ENCODE data around the gene DACT3. TPM values are rescaled to one million over a fixed set of nuclear protein-coding genes. Genes with fewer than 3 reads are reported as not detected.

The DACT3 gene
- total RNA-seq, 1 experiment from 2014 or later, result not detected

GRCh38 chr19:46600384-46601317, 60.3 kb downstream of the DACT3 start:
- peak; percentile 91 for DNase-seq (ENCODE audit: extremely low read depth, low read depth)

GRCh38 chr19:46599716-46600373, 61.1 kb downstream of the DACT3 start:
- no peak for DNase-seq (ENCODE audit: extremely low read depth, low read depth)

DNA sequence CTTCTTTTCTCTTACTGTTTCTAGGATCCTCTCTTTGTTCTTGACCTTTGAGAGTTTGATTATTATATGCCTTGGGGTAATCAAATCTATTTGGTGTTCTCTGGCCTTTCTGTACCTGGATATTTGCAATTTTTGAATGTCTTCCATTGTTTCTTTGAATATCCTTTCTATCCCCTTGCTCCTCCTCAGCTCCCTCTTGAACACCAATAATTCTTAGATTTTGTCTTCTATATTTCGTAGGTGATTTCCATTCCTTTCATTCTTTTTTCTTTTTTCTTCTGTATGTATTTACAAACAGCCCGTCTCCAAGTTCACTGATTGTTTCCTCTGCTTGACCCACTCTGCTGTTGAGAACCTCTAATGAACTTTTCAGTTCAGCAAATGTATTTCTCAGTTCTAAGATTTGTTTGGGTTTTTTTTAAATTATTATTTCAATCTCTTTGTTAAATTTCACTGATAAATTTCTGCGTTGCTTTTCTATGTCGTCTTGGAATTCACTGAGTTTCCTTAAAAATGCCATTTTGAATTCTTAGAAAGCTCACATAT, 62.5 kb downstream of the DACT3 start:
- no peak for DNase-seq (ENCODE audit: extremely low read depth, low read depth)

Small RNA genes within 50 kb of the gene (small RNA-seq; reads per million reads assigned to genes)
- gene MIR320E (0 to 0.06 reads per million in 2 experiments), gene RN7SL364P (0.56 to 11.8 reads per million in 2 experiments)

Other genes starting within 250 kb of the DACT3 start
- not detected in 2 replicates for gene CCDC8, start 247.6 kb downstream of the DACT3 start, total RNA-seq (2014; rRNA removed; shearing (Covaris generic))
- gene PNMA8C, start 232.2 kb downstream of the DACT3 start, total RNA-seq (2014; rRNA removed; shearing (Covaris generic)), result not detected in 2 replicates
- not detected in 2 replicates for gene PNMA8A, start 189.6 kb downstream of the DACT3 start, total RNA-seq (2014; rRNA removed; shearing (Covaris generic))
- gene PNMA8B, start 165.3 kb downstream of the DACT3 start, total RNA-seq (2014; rRNA removed; shearing (Covaris generic)), result not detected in 2 replicates
- 47.1 and 53.8 TPM in 2 replicates for gene CALM3, start 59.9 kb downstream of the DACT3 start, total RNA-seq (2014; rRNA removed; shearing (Covaris generic))
- gene PTGIR, start 36.1 kb downstream of the DACT3 start, total RNA-seq (2014; rRNA removed; shearing (Covaris generic)), result not detected in 2 replicates
- not detected in 2 replicates for gene GNG8, start 25.0 kb downstream of the DACT3 start, total RNA-seq (2014; rRNA removed; shearing (Covaris generic))
- 4.2 and 7.2 TPM in 2 replicates for gene PRKD2, start 55.9 kb upstream of the DACT3 start, total RNA-seq (2014; rRNA removed; shearing (Covaris generic))
- 8.5 TPM in 2 replicates for gene FKRP, start 84.9 kb upstream of the DACT3 start, total RNA-seq (2014; rRNA removed; shearing (Covaris generic))
- gene STRN4, start 85.3 kb upstream of the DACT3 start, total RNA-seq (2014; rRNA removed; shearing (Covaris generic)), result 59.2 and 73.9 TPM in 2 replicates
- gene SLC1A5, start 127.4 kb upstream of the DACT3 start, total RNA-seq (2014; rRNA removed; shearing (Covaris generic)), result 253 and 259 TPM in 2 replicates
- gene AP2S1, start 189.7 kb upstream of the DACT3 start, total RNA-seq (2014; rRNA removed; shearing (Covaris generic)), result 110 and 111 TPM in 2 replicates
- 16.5 and 18.2 TPM in 2 replicates for gene ARHGAP35, start 199.8 kb upstream of the DACT3 start, total RNA-seq (2014; rRNA removed; shearing (Covaris generic))

Data from NCI-H460 (cell line).